H1 (cell line): ENCODE results near the gene MCTS1. TPM values are rescaled to one million over a fixed set of nuclear protein-coding genes. Genes with fewer than 3 reads are reported as not detected.
A peak's percentile ranks its signal among the peaks of the same experiment; 100 is the strongest.

Source experiments
- CTCF ChIA-PET: fragments of 300-600 bp; sonication (Branson Sonifier 250); formaldehyde crosslinking; loops from one replicate; lab custom pipeline; 2021; ENCODE audit not compliant: partially characterized antibody; lab: Charles Lee
- POLR2A ChIA-PET: fragments of 300-600 bp; sonication (Branson Sonifier 250); formaldehyde crosslinking; loops from one replicate; lab custom pipeline; 2021; ENCODE audit warnings: inconsistent platforms; ENCODE audit not compliant: partially characterized antibody; lab: Charles Lee
- DNase-seq, 2 experiments: peaks; one replicate each; pipeline versions ENCODE4 v3.0.0 to v3.0.0-alpha.2; 2010 to 2022; ENCODE audit warnings: low spot score in 2 of 2, low read depth in 1 of 2, mixed read lengths in 1 of 2
- FAIRE-seq: peaks from 2 replicates; lab custom pipeline; 2011; peaks lifted over from hg19 to GRCh38; lab: Jason Lieb, UNC
- H2AFZ ChIP-seq: 2 replicates; pipeline ENCODE4 v1.8.1; 2012; ENCODE audit warnings: low read length, inconsistent platforms
- H2AK5ac ChIP-seq: 2 replicates; pipeline ENCODE4 v1.6.1; 2013; ENCODE audit warnings: low read depth, low read length
- H2BK120ac ChIP-seq: replicated peaks from 2 replicates; pipeline ENCODE3; 2013; ENCODE audit warnings: low read depth, low read length, inconsistent platforms
- H2BK12ac ChIP-seq: 2 replicates; pipeline ENCODE4 v1.6.1; 2013; ENCODE audit warnings: low read depth, low read length
- H2BK15ac ChIP-seq: 2 replicates; pipeline ENCODE4 v1.6.1; 2013; ENCODE audit warnings: low read length
- H2BK20ac ChIP-seq: 2 replicates; pipeline ENCODE4 v1.6.1; 2013; ENCODE audit warnings: low read length
- H2BK5ac ChIP-seq: 2 replicates; pipeline ENCODE4 v1.6.1; 2013; ENCODE audit warnings: low read depth, low read length
- H3K14ac ChIP-seq: 2 replicates; pipeline ENCODE4 v1.6.1; 2013; ENCODE audit warnings: inconsistent platforms; ENCODE audit not compliant: insufficient read length
- H3K18ac ChIP-seq: 2 replicates; pipeline ENCODE4 v1.6.1; 2013; ENCODE audit warnings: low read length; ENCODE audit errors: extremely low read depth
- H3K23ac ChIP-seq: 2 replicates; pipeline ENCODE4 v1.6.1; 2013; ENCODE audit warnings: inconsistent platforms; ENCODE audit not compliant: insufficient read length
- H3K23me2 ChIP-seq: 2 replicates; pipeline ENCODE4 v1.6.1; 2013; ENCODE audit warnings: low read depth, low read length
- H3K27ac ChIP-seq: 2 replicates; pipeline ENCODE4 v1.6.1; 2011; ENCODE audit warnings: low read depth, low read length, inconsistent platforms
- H3K27me3 ChIP-seq, 4 experiments: replicated peaks in 1 of 4; 1 replicate in 1 of 4; 2 replicates in 3 of 4; pipeline versions ENCODE4 v1.6.1 to v1.8.1; 2011 to 2013; ENCODE audit warnings: low read length in 3 of 4, mild to moderate bottlenecking in 3 of 4, inconsistent platforms in 2 of 4, mixed read lengths in 2 of 4, moderate library complexity in 1 of 4; ENCODE audit not compliant: control insufficient read depth in 3 of 4, insufficient read depth in 3 of 4; ENCODE audit errors: extremely low read depth in 1 of 4
- H3K36me3 ChIP-seq, 4 experiments: 2 replicates each; pipeline versions ENCODE4 v1.6.1 to v1.8.1; 2011 to 2013; ENCODE audit warnings: mild to moderate bottlenecking in 4 of 4, low read length in 3 of 4, moderate library complexity in 2 of 4, control low read depth in 1 of 4, inconsistent platforms in 1 of 4; ENCODE audit not compliant: insufficient read depth in 4 of 4, control insufficient read depth in 2 of 4
- H3K4ac ChIP-seq: replicated peaks from 2 replicates; pipeline ENCODE3; 2013; ENCODE audit warnings: low read length, low read depth, mixed read lengths, inconsistent platforms; ENCODE audit not compliant: insufficient read length
- H3K4me1 ChIP-seq, 4 experiments: replicated peaks in 1 of 4; 1 replicate in 1 of 4; 2 replicates in 3 of 4; pipeline versions ENCODE4 v1.6.1 to v1.8.1; 2011 to 2013; ENCODE audit warnings: low read length in 3 of 4, inconsistent platforms in 2 of 4, mixed read lengths in 1 of 4; ENCODE audit not compliant: insufficient read depth in 4 of 4, control insufficient read depth in 3 of 4
- H3K4me2 ChIP-seq, 2 experiments: 2 replicates each; pipeline versions ENCODE4 v1.6.1 to v1.8.1; 2011 to 2013; ENCODE audit warnings: low read depth in 2 of 2, low read length in 2 of 2, control low read depth in 1 of 2, inconsistent platforms in 1 of 2, mild to moderate bottlenecking in 1 of 2; ENCODE audit not compliant: insufficient read depth in 1 of 2
- H3K4me3 ChIP-seq, 4 experiments: fragments of 200-600, 300-600 bp in 1 of 4; sonication (generic), shearing (Covaris generic), sonication (Bioruptor Twin) in 1 of 4; 2 replicates each; pipeline versions ENCODE4 v1.5.1 to v1.8.1; 2011 to 2016; ENCODE audit warnings: low read length in 4 of 4, low read depth in 3 of 4, control low read depth in 2 of 4, inconsistent platforms in 2 of 4, mild to moderate bottlenecking in 2 of 4, mixed read lengths in 1 of 4, moderate library complexity in 1 of 4; ENCODE audit not compliant: insufficient read depth in 2 of 4; ENCODE audit errors: extremely low read depth in 1 of 4
- H3K56ac ChIP-seq: replicated peaks from 2 replicates; pipeline ENCODE3; 2013; ENCODE audit warnings: low read depth, mild to moderate bottlenecking, mixed read lengths, low read length, inconsistent platforms; ENCODE audit not compliant: insufficient read length
- H3K79me1 ChIP-seq: 2 replicates; pipeline ENCODE4 v1.6.1; 2013; ENCODE audit warnings: low read depth, low read length, control low read depth
- H3K79me2 ChIP-seq, 2 experiments: 2 replicates each; pipeline versions ENCODE4 v1.6.1 to v1.8.1; 2012 to 2013; ENCODE audit warnings: low read length in 2 of 2, mild to moderate bottlenecking in 2 of 2, inconsistent platforms in 1 of 2; ENCODE audit not compliant: insufficient read depth in 2 of 2, control insufficient read depth in 1 of 2
- H3K9ac ChIP-seq, 4 experiments: replicated peaks in 1 of 4; 1 replicate in 1 of 4; 2 replicates in 3 of 4; pipeline versions ENCODE4 v1.6.1 to v1.8.1; 2011 to 2013; ENCODE audit warnings: low read depth in 3 of 4, low read length in 3 of 4, control low read depth in 2 of 4, mild to moderate bottlenecking in 2 of 4, moderate library complexity in 2 of 4, inconsistent platforms in 1 of 4; ENCODE audit errors: extremely low read depth in 1 of 4
- H3K9me3 ChIP-seq, 2 experiments: 2 replicates each; pipeline versions ENCODE4 v1.6.1 to v1.8.1; 2012 to 2013; ENCODE audit warnings: mild to moderate bottlenecking in 2 of 2, moderate library complexity in 2 of 2, control low read depth in 1 of 2, inconsistent platforms in 1 of 2, low read depth in 1 of 2, low read length in 1 of 2, mixed read lengths in 1 of 2; ENCODE audit not compliant: insufficient read depth in 2 of 2
- H4K20me1 ChIP-seq, 2 experiments: replicated peaks in 1 of 2; 2 replicates each; pipeline versions ENCODE3 to v1.8.1; 2011 to 2013; ENCODE audit warnings: inconsistent platforms in 2 of 2, low read length in 2 of 2, mild to moderate bottlenecking in 1 of 2; ENCODE audit not compliant: insufficient read depth in 2 of 2, control insufficient read depth in 1 of 2
- H4K5ac ChIP-seq: 2 replicates; pipeline ENCODE4 v1.6.1; 2013; ENCODE audit warnings: low read length, low read depth, mixed read lengths, inconsistent platforms; ENCODE audit not compliant: insufficient read length
- H4K8ac ChIP-seq: 2 replicates; pipeline ENCODE4 v1.8.0; 2013; ENCODE audit warnings: mild to moderate bottlenecking, moderate library complexity, low read length, inconsistent platforms; ENCODE audit not compliant: insufficient read depth; ENCODE audit errors: extremely low read depth
- H4K91ac ChIP-seq: replicated peaks from 2 replicates; pipeline ENCODE3; 2013; ENCODE audit warnings: low read length, mixed read lengths, inconsistent platforms; ENCODE audit not compliant: insufficient read length
- ASH2L ChIP-seq: fragments of 200-600, 300-600 bp; sonication (generic); IDR thresholded peaks from one replicate; pipeline ENCODE4 v1.7.1; 2017; ENCODE audit warnings: low read length
- ATF2 ChIP-seq: IDR thresholded peaks from 2 replicates; pipeline ENCODE4 v1.6.1; 2012; ENCODE audit warnings: low read length, inconsistent platforms
- EZH2 ChIP-seq: fragments of 200-600 bp; sonication (generic); IDR thresholded peaks from 2 replicates; pipeline ENCODE4 v1.7.1; 2012; ENCODE audit warnings: low read depth, mild to moderate bottlenecking, moderate library complexity, low read length, inconsistent platforms; ENCODE audit not compliant: severe bottlenecking
- FOSL1 ChIP-seq: IDR thresholded peaks from 2 replicates; pipeline ENCODE4 v1.6.1; 2011; ENCODE audit warnings: mild to moderate bottlenecking, low read depth, low read length, moderate library complexity; ENCODE audit not compliant: insufficient read depth
- HDAC6 ChIP-seq: IDR thresholded peaks from one replicate; pipeline ENCODE4 v1.7.1; 2012; ENCODE audit warnings: low read depth, mild to moderate bottlenecking, inconsistent platforms, low read length, moderate library complexity
- KDM1A ChIP-seq: fragments of 200-600, 300-600 bp; sonication (generic); IDR thresholded peaks from 2 replicates; pipeline ENCODE4 v1.7.1; 2016; ENCODE audit warnings: mild to moderate bottlenecking, low read length, borderline replicate concordance
- NRF1 ChIP-seq: IDR thresholded peaks from 2 replicates; pipeline ENCODE4 v1.6.1; 2011; ENCODE audit warnings: mild to moderate bottlenecking, low read depth, low read length, improper control_type of control experiment
- RBBP5 ChIP-seq: IDR thresholded peaks from 2 replicates; pipeline ENCODE4 v1.7.1; 2012; ENCODE audit warnings: low read depth, mild to moderate bottlenecking, inconsistent platforms, low read length, moderate library complexity, borderline replicate concordance
- RFX5 ChIP-seq: IDR thresholded peaks from 2 replicates; pipeline ENCODE4 v1.6.1; 2011; ENCODE audit warnings: low read depth, low read length, improper control_type of control experiment, borderline replicate concordance
- WGBS, 2 experiments: shearing (Covaris generic) in 1 of 2; methylation state at CpG; one replicate each; pipeline versions ENCODE4 v1.1.6 to v1.1.7; 2013 to 2015; ENCODE audit warnings: low lambda C conversion rate in 2 of 2, mixed read lengths in 2 of 2, inconsistent platforms in 1 of 2, low coverage in 1 of 2, missing lambda C conversion rate in 1 of 2; ENCODE audit not compliant: insufficient replicate concordance in 2 of 2, insufficient coverage in 1 of 2, insufficient read length in 1 of 2; ENCODE audit errors: extremely low coverage in 1 of 2, missing lambda C conversion rate in 1 of 2; 5-methylcytosine and 5-hydroxymethylcytosine counted together
- polyA plus RNA-seq, 7 experiments: library from polyadenylated mRNA; depleted of rRNA in 3 of 7; stranded (reverse) in 5 of 7; unstranded in 2 of 7; fragments of >200 nt in 5 of 7; fragments of 200-250 nt in 2 of 7; gene quantifications; 1 replicate in 5 of 7; 2 replicates in 1 of 7; 4 replicates in 1 of 7; pipeline versions ENCODE4 v1.2.1 to v1.2.3, GENCODE V29; 2011 to 2013; ENCODE audit warnings: missing spikeins in 2 of 7, mixed read lengths in 2 of 7
- total RNA-seq: library from RNA; stranded (reverse); fragmentation: NEBNext Ultra II Directional; extraction: Animal tissue kit (Norgen Biotek cat#: 25700); gene quantifications from 2 replicates; pipeline ENCODE4 v1.2.1, GENCODE V29; 2021

The MCTS1 gene
- total and polyA plus RNA-seq, 2 of the 8 experiments (the other 6 are each of a cell fraction or from before 2014, with no cell fraction given) = 19.2 to 31.6 TPM

- H4K8ac ChIP-seq = peak within 1 kb of the TSS; percentile 96
- POLR2A ChIA-PET = interaction anchor here (0.6 to 2.3 kb wide), 6 partner anchors 14 to 1298 kb away, joined by 3 to 10 read pairs (median 4); partner anchors contain the start of gene MCTS1
- peak within 1 kb of the TSS; percentile 50; the same call in 1 of the 2 replicates for H2BK12ac ChIP-seq
- H3K27ac ChIP-seq = peak within 1 kb of the TSS; percentile 86
- peak within 1 kb of the TSS; percentile 38 to 92 (median 83) for H3K9ac ChIP-seq
- H3K23ac ChIP-seq = no peak within 1 kb of the TSS
- H3K18ac ChIP-seq = peak within 1 kb of the TSS; percentile 60; the same call in 1 of the 2 replicates
- peak within 1 kb of the TSS; percentile 91 for H4K5ac ChIP-seq
- CTCF ChIA-PET = interaction anchor here (1.1 kb wide), 1 partner anchor 75 kb away, joined by 3 read pairs; no protein-coding TSS in a partner anchor
- H2BK5ac ChIP-seq = peak within 1 kb of the TSS; percentile 71; the same call in 1 of the 2 replicates
- H3K9me3 ChIP-seq = no peaks in the 10 kb centered on the region
- H3K79me2 ChIP-seq = peaks cover 0 to 25% of the 10 kb centered on the region in 2 experiments; a peak in 2 of 4 replicates
- DNase-seq = peak; percentile 78 to 88
- no peaks in the 10 kb centered on the region; a peak in 2 of 7 replicates for H3K4me1 ChIP-seq
- peak within 1 kb of the TSS; percentile 95 for H4K91ac ChIP-seq
- H3K79me1 ChIP-seq = no peaks in the 10 kb centered on the region
- no peak for FAIRE-seq
- no peak within 1 kb of the TSS for H2BK120ac ChIP-seq
- no peak within 1 kb of the TSS for H3K14ac ChIP-seq
- H2AFZ ChIP-seq = peak within 1 kb of the TSS; percentile 53; the same call in 1 of the 2 replicates
- H2AK5ac ChIP-seq = no peak within 1 kb of the TSS
- no peaks in the 10 kb centered on the region for H3K27me3 ChIP-seq
- no peak within 1 kb of the TSS for H2BK20ac ChIP-seq
- no peaks in the 10 kb centered on the region for H4K20me1 ChIP-seq
- WGBS, 2 experiments = 6% methylated on average over 9 of the region's 54 CpGs; no CpG with 5 or more reads in 1 of the 2 experiments
- H3K4ac ChIP-seq = peak within 1 kb of the TSS; percentile 69
- H2BK15ac ChIP-seq = no peak within 1 kb of the TSS
- peak within 1 kb of the TSS; percentile 85 to 96 for H3K4me2 ChIP-seq
- peak within 1 kb of the TSS; percentile 82 for H3K56ac ChIP-seq
- peak within 1 kb of the TSS; percentile 71 to 95 (median 79) for H3K4me3 ChIP-seq
- peaks cover 6% of the 10 kb centered on the region; the same call in 1 of the 2 replicates for H3K23me2 ChIP-seq
- peaks cover 0 to 14% (median 1%) of the 10 kb centered on the region in 4 experiments; a peak in 2 of 8 replicates for H3K36me3 ChIP-seq
- TF ChIP-seq ASH2L = no peak
- TF ChIP-seq HDAC6 = no peak
- no peak for TF ChIP-seq KDM1A
- no peak for TF ChIP-seq RFX5
- TF ChIP-seq RBBP5 = no peak; the same call in 1 of the 2 replicates
- TF ChIP-seq ATF2 = no peak
- no peak for TF ChIP-seq NRF1
- no peak for TF ChIP-seq FOSL1
- TF ChIP-seq EZH2 = no peak
These were observed 42.9 kb upstream of the MCTS1 start, which contains the start of gene CUL4B for GRCh38 chrX:120560842-120561633. TSS of gene CUL4B (minus strand) at chrX:120560962. CDS start at chrX:120560638, 324 bp downstream.
